HTERT RPE-1 (cell line): ENCODE results near the gene ARHGAP15.
"Not testable (repeated sequence)": the region's sequence is repeated elsewhere in the genome, so short reads cannot be mapped to it uniquely, and the experiment has no call there.

Source experiments
- in situ Hi-C: fragments of 300-500 bp; cut with MboI; formaldehyde crosslinking; loops from 4 replicates; pipeline ENCODE4 v1.14.3; 2020; ENCODE audit warnings: low sequenced_read_pairs

ARHGAP15 gene

GRCh38 chr2:143128681-143129580 is at the start of gene ARHGAP15:
TSS of gene ARHGAP15 (plus strand) at chr2:143129419.
- in situ Hi-C loops: no loop called here

GRCh38 chr2:143081616-143082015 is 47.6 kb upstream of the ARHGAP15 start:
- in situ Hi-C loops: no loop called here

GRCh38 chr2:143083636-143084035 is 45.6 kb upstream of the ARHGAP15 start:
- in situ Hi-C loops: no loop called here

GRCh38 chr2:143084462-143084861 is 44.8 kb upstream of the ARHGAP15 start:
- in situ Hi-C loops: no loop called here

GRCh38 chr2:143085125-143085784 is 44.0 kb upstream of the ARHGAP15 start:
- in situ Hi-C loops: no loop called here

GRCh38 chr2:143087033-143087432 is 42.2 kb upstream of the ARHGAP15 start:
- in situ Hi-C loops: no loop called here

GRCh38 chr2:143088388-143088787 is 40.8 kb upstream of the ARHGAP15 start:
- in situ Hi-C loops: no loop called here

GRCh38 chr2:143089520-143089919 is 39.7 kb upstream of the ARHGAP15 start:
- in situ Hi-C loops: not testable (repeated sequence)

GRCh38 chr2:143110758-143111428 is 18.3 kb upstream of the ARHGAP15 start:
- in situ Hi-C loops: no loop called here

GRCh38 chr2:143117225-143117624 is 12.0 kb upstream of the ARHGAP15 start:
- in situ Hi-C loops: no loop called here

GRCh38 chr2:143121079-143121478 is 8.1 kb upstream of the ARHGAP15 start:
- in situ Hi-C loops: no loop called here

- in situ Hi-C loops: no loop called here
Measured at GRCh38 chr2:143121957-143122356, 7.3 kb upstream of the ARHGAP15 start.

- in situ Hi-C loops: no loop called here
Measured at GRCh38 chr2:143123911-143124310, 5.3 kb upstream of the ARHGAP15 start.

- in situ Hi-C loops: no loop called here
Measured at GRCh38 chr2:143124445-143124844, 4.8 kb upstream of the ARHGAP15 start.

- in situ Hi-C loops: no loop called here
Measured at GRCh38 chr2:143125717-143126116, 3.5 kb upstream of the ARHGAP15 start.

GRCh38 chr2:143132355-143132754 is 3.1 kb downstream of the ARHGAP15 start:
- in situ Hi-C loops: no loop called here

- in situ Hi-C loops: no loop called here
Measured at GRCh38 chr2:143133783-143134182, 4.6 kb downstream of the ARHGAP15 start.

- in situ Hi-C loops: no loop called here
Measured at GRCh38 chr2:143138292-143138691, 9.1 kb downstream of the ARHGAP15 start.

GRCh38 chr2:143139835-143140393 is 10.7 kb downstream of the ARHGAP15 start:
- in situ Hi-C loops: no loop called here

- in situ Hi-C loops: no loop called here
Measured at GRCh38 chr2:143140864-143141661, 11.8 kb downstream of the ARHGAP15 start.
